GM12892 (cell line): Measurements from ENCODE around the gene HDAC4.

Experiments used
- POLR2A ChIP-seq: IDR thresholded peaks from 2 replicates; pipeline ENCODE4 v1.6.1; 2011; ENCODE audit warnings: low read depth, low read length, control low read depth
- POLR2AphosphoS5 ChIP-seq: IDR thresholded peaks from 2 replicates; pipeline ENCODE4 v1.6.1; 2011; ENCODE audit warnings: low read depth, low read length, control low read depth
- TAF1 ChIP-seq: IDR thresholded peaks from 2 replicates; pipeline ENCODE4 v1.6.1; 2011; ENCODE audit warnings: low read depth, mild to moderate bottlenecking, control low read depth, low read length, borderline replicate concordance

GRCh38 chr2:239253264-239253663, 147.6 kb downstream of the HDAC4 start:
- no peak for TF ChIP-seq POLR2A
- TF ChIP-seq TAF1, result no peak
- TF ChIP-seq POLR2AphosphoS5, result no peak
